HCT116 (cell line): ENCODE data around the gene FBXO5. TPM values are rescaled to one million over a fixed set of nuclear protein-coding genes. Genes with fewer than 3 reads are reported as not detected.
A peak's percentile ranks its signal among the peaks of the same experiment; 100 is the strongest.

Experiments
- ATAC-seq: fragments of 200-7000 bp; cut with Tn5 transposase; 2 replicates; pipeline ENCODE4 v1.9.1; 2020; ENCODE audit warnings: mild to moderate bottlenecking, moderate library complexity
- BruUV-seq: library from RNA; stranded (reverse); fragments of 400-500 nt; replicated peaks from 2 replicates; lab custom pipeline; 2021; lab: Mats Ljungman, UMichigan
- CTCF ChIA-PET: fragments of 300-600 bp; sonication (Branson Sonifier 250); formaldehyde crosslinking; loops from one replicate; lab custom pipeline; 2021; ENCODE audit warnings: antibody characterized with exemption; lab: Charles Lee
- POLR2A ChIA-PET: fragments of 300-600, 350-600 bp; sonication (Branson Sonifier 250); formaldehyde crosslinking; loops from one replicate; lab custom pipeline; 2021; ENCODE audit warnings: antibody characterized with exemption; lab: Charles Lee
- RAD21 ChIA-PET, 2 experiments: fragments of 300-600 bp; sonication (Branson Sonifier 250); formaldehyde crosslinking; loops; one replicate each; lab custom pipeline; 2023; ENCODE audit warnings: low total read pairs in 2 of 2; ENCODE audit not compliant: uncharacterized antibody in 2 of 2, unreplicated experiment in 2 of 2, low non-redundant PET in 1 of 2; lab: Charles Lee
- DNase-seq: peaks from one replicate; pipeline ENCODE4 v3.0.0-alpha.2; 2010; ENCODE audit warnings: low read depth, low spot score
- H2AFZ ChIP-seq: fragments of 200-600 bp; shearing (Covaris generic), sonication (generic); 2 replicates; pipeline ENCODE4 v1.6.1; 2017; ENCODE audit warnings: low read depth, mixed run types, mixed read lengths, antibody characterized with exemption, low read length; ENCODE audit not compliant: poor library complexity, severe bottlenecking
- H3K27ac ChIP-seq: 2 replicates; pipeline ENCODE4 v1.5.1; 2012; ENCODE audit warnings: low read depth, low read length
- H3K27me3 ChIP-seq: fragments of 200-600 bp; sonication (generic); 2 replicates; pipeline ENCODE4 v1.6.1; 2016; ENCODE audit warnings: mixed run types, low read length, mixed read lengths; ENCODE audit not compliant: insufficient read depth
- H3K36me3 ChIP-seq, 2 experiments: fragments of 200-500 bp in 1 of 2; fragments of 200-600 bp in 1 of 2; sonication (Bioruptor generic) in 1 of 2; sonication (generic) in 1 of 2; 2 replicates each; pipeline versions ENCODE4 v1.5.1 to v1.6.1; 2014 to 2016; ENCODE audit warnings: low read length in 2 of 2, inconsistent platforms in 1 of 2, mixed read lengths in 1 of 2, mixed run types in 1 of 2; ENCODE audit not compliant: insufficient read depth in 2 of 2, control insufficient read depth in 1 of 2
- H3K4me1 ChIP-seq, 2 experiments: fragments of 200-600 bp in 1 of 2; sonication (generic) in 1 of 2; 2 replicates each; pipeline versions ENCODE4 v1.5.1 to v1.6.1; 2012 to 2017; ENCODE audit warnings: low read length in 2 of 2, inconsistent platforms in 1 of 2, mild to moderate bottlenecking in 1 of 2, mixed read lengths in 1 of 2, mixed run types in 1 of 2, moderate library complexity in 1 of 2; ENCODE audit not compliant: insufficient read depth in 2 of 2, control insufficient read depth in 1 of 2
- H3K4me2 ChIP-seq: fragments of 200-600 bp; sonication (generic); 2 replicates; pipeline ENCODE4 v1.6.1; 2017; ENCODE audit warnings: mixed run types, low read length, mixed read lengths
- H3K4me3 ChIP-seq, 2 experiments: fragments of 200-600 bp in 1 of 2; sonication (generic) in 1 of 2; replicated peaks in 1 of 2; 2 replicates each; pipeline ENCODE4 v1.5.1; 2011 to 2016; ENCODE audit warnings: low read length in 2 of 2, control low read depth in 1 of 2, low read depth in 1 of 2, mild to moderate bottlenecking in 1 of 2, mixed read lengths in 1 of 2, mixed run types in 1 of 2
- H3K79me2 ChIP-seq: fragments of 200-600 bp; sonication (generic); 2 replicates; pipeline ENCODE4 v1.6.1; 2017; ENCODE audit warnings: mild to moderate bottlenecking, mixed run types, low read length, moderate library complexity, mixed read lengths; ENCODE audit not compliant: insufficient read depth
- H3K9ac ChIP-seq: fragments of 200-600 bp; sonication (generic); 2 replicates; pipeline ENCODE4 v1.6.1; 2016; ENCODE audit warnings: low read length, mixed read lengths
- H3K9me2 ChIP-seq: fragments of 200-600 bp; sonication (generic), shearing (Covaris generic); 2 replicates; pipeline ENCODE4 v1.6.1; 2017; ENCODE audit warnings: mixed run types, mild to moderate bottlenecking, moderate library complexity; ENCODE audit not compliant: insufficient read depth
- H3K9me3 ChIP-seq, 2 experiments: fragments of 200-500 bp in 1 of 2; fragments of 200-600 bp in 1 of 2; sonication (Bioruptor generic) in 1 of 2; sonication (generic) in 1 of 2; 2 replicates each; pipeline ENCODE4 v1.6.1; 2014 to 2017; ENCODE audit warnings: low read length in 2 of 2, mixed read lengths in 2 of 2, inconsistent platforms in 1 of 2, low read depth in 1 of 2, mild to moderate bottlenecking in 1 of 2, mixed run types in 1 of 2, moderate library complexity in 1 of 2; ENCODE audit not compliant: control insufficient read depth in 1 of 2, insufficient read depth in 1 of 2
- H4K20me1 ChIP-seq: fragments of 200-600 bp; sonication (generic), shearing (Covaris generic); 2 replicates; pipeline ENCODE4 v1.6.1; 2017; ENCODE audit warnings: mixed run types, mild to moderate bottlenecking, moderate library complexity; ENCODE audit not compliant: insufficient read depth
- ATF3 ChIP-seq: IDR thresholded peaks from 2 replicates; pipeline ENCODE4 v1.6.1; 2012
- CBX3 ChIP-seq: IDR thresholded peaks from 2 replicates; pipeline ENCODE4 v1.6.1; 2012; ENCODE audit warnings: low read depth
- POLR2AphosphoS5 ChIP-seq: IDR thresholded peaks from 2 replicates; pipeline ENCODE4 v1.6.1; 2011; ENCODE audit warnings: mild to moderate bottlenecking, low read depth, low read length, moderate library complexity
- TCF7L2 ChIP-seq: IDR thresholded peaks from 2 replicates; pipeline ENCODE4 v1.7.0; 2011; ENCODE audit warnings: borderline replicate concordance, inconsistent platforms; ENCODE audit not compliant: insufficient read depth, insufficient read length; ENCODE audit errors: extremely low read depth
- ZNF274 ChIP-seq: fragments of 200-500 bp; sonication (Bioruptor generic); IDR thresholded peaks from 2 replicates; pipeline ENCODE4 v1.6.1; 2014; ENCODE audit warnings: mild to moderate bottlenecking, low read depth, low read length, inconsistent platforms
- intact Hi-C: fragments of 100-400 bp; cut with micrococcal nuclease; formaldehyde crosslinking; loops from 2 replicates; pipeline ENCODE4 v1.10.0; 2022
- total RNA-seq: library from RNA; stranded (reverse); gene quantifications from one replicate; pipeline ENCODE4 v1.2.1, GENCODE V29; 2021; ENCODE audit not compliant: unreplicated experiment
- TF ChIP-seq, protein P1 (sequence below): IDR thresholded peaks from 2 replicates; pipeline ENCODE4 v1.6.1; 2012; ENCODE audit warnings: low read depth
- TF ChIP-seq, protein P2 (sequence below), 3 experiments: fragments of 200-600 bp in 1 of 3; sonication (generic) in 1 of 3; IDR thresholded peaks in 2 of 3; conservative IDR thresholded peaks in 1 of 3; 2 replicates each; pipeline ENCODE4 v1.5.1; 2012 to 2017; ENCODE audit warnings: low read depth in 2 of 3, low read length in 2 of 3, antibody characterized with exemption in 1 of 3, borderline replicate concordance in 1 of 3, control low read depth in 1 of 3, mild to moderate bottlenecking in 1 of 3, mixed read lengths in 1 of 3, mixed run types in 1 of 3, moderate library complexity in 1 of 3; ENCODE audit not compliant: insufficient read depth in 1 of 3

Gene FBXO5
- total RNA-seq, 1 experiment from 2014 or later: 38.9 TPM

DNA sequence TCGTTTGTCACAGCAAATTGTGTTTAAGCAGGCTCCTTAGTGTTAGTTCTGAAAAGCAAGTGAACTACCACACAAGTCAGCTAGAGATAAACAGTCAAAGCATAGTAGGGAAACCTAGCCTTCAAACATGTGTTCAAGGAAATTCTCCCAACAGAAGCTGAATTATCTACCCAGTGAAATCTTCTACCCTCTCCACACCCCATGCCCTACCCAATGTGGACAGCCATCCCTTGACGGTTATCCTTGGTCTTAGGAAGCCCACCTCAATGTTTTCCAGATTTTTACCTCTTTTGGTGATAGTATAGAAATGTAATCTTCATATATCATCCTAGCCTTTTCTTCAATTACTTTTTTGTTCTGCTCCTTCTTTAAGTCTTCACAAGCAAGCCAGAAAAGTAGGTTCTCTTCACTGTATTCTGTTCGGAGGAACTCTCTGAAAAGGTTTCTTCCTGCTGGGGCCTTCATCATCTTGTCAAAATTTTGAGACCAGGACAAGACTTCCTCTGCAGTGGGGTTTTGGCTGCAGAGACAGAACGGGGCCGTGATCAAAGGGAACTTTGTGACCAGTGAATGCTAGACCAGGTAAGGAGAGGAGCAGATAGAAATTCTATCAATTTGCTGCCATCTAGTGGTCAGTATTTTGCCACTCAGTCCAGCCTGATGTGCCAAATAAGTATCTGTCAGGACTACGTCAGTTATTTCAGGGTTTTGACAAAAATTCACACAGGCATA is 41.3 kb upstream of the FBXO5 start (continued):
- TF ChIP-seq, protein P1, sequence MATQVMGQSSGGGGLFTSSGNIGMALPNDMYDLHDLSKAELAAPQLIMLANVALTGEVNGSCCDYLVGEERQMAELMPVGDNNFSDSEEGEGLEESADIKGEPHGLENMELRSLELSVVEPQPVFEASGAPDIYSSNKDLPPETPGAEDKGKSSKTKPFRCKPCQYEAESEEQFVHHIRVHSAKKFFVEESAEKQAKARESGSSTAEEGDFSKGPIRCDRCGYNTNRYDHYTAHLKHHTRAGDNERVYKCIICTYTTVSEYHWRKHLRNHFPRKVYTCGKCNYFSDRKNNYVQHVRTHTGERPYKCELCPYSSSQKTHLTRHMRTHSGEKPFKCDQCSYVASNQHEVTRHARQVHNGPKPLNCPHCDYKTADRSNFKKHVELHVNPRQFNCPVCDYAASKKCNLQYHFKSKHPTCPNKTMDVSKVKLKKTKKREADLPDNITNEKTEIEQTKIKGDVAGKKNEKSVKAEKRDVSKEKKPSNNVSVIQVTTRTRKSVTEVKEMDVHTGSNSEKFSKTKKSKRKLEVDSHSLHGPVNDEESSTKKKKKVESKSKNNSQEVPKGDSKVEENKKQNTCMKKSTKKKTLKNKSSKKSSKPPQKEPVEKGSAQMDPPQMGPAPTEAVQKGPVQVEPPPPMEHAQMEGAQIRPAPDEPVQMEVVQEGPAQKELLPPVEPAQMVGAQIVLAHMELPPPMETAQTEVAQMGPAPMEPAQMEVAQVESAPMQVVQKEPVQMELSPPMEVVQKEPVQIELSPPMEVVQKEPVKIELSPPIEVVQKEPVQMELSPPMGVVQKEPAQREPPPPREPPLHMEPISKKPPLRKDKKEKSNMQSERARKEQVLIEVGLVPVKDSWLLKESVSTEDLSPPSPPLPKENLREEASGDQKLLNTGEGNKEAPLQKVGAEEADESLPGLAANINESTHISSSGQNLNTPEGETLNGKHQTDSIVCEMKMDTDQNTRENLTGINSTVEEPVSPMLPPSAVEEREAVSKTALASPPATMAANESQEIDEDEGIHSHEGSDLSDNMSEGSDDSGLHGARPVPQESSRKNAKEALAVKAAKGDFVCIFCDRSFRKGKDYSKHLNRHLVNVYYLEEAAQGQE: no peak
- TF ChIP-seq ATF3 (no peak), POLR2AphosphoS5 (no peak), CBX3 (peak; percentile 21; the same call in 1 of the 2 replicates)

GRCh38 chr6:153018355-153018754 is 35.5 kb upstream of the FBXO5 start:
- ChIA-PET POLR2A (no interaction called here), CTCF (no interaction called here)
- intact Hi-C loops: no loop called here
- Histone ChIP-seq H3K9me2 (no peaks in the 10 kb centered on the region), H3K4me1 (no peaks in the 10 kb centered on the region), H3K27ac (no peak overlapping the region), H2AFZ (no peak overlapping the region), H3K4me3 (no peak overlapping the region), H3K36me3 (no peaks in the 10 kb centered on the region), H3K79me2 (no peaks in the 10 kb centered on the region)
- no TSS peak for BruUV-seq
- no peak for ATAC-seq
- TF ChIP-seq, protein P2, sequence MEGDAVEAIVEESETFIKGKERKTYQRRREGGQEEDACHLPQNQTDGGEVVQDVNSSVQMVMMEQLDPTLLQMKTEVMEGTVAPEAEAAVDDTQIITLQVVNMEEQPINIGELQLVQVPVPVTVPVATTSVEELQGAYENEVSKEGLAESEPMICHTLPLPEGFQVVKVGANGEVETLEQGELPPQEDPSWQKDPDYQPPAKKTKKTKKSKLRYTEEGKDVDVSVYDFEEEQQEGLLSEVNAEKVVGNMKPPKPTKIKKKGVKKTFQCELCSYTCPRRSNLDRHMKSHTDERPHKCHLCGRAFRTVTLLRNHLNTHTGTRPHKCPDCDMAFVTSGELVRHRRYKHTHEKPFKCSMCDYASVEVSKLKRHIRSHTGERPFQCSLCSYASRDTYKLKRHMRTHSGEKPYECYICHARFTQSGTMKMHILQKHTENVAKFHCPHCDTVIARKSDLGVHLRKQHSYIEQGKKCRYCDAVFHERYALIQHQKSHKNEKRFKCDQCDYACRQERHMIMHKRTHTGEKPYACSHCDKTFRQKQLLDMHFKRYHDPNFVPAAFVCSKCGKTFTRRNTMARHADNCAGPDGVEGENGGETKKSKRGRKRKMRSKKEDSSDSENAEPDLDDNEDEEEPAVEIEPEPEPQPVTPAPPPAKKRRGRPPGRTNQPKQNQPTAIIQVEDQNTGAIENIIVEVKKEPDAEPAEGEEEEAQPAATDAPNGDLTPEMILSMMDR (IDR thresholded peaks at IDR 0.05 in 2 of 3, conservative IDR thresholded peaks at IDR 0.05 in 1 of 3; ENCODE audit: borderline replicate concordance in 1 of 3, insufficient read depth in 1 of 3, low read depth in 2 of 3, low read length in 2 of 3): no peak
- TF ChIP-seq ATF3 (no peak), ZNF274 (no peak), TCF7L2 (no peak)
- TF ChIP-seq, all 23 proteins: peak for 0
- Histone ChIP-seq H3K9me3 (no peaks in the 10 kb centered on the region), H4K20me1 (no peaks in the 10 kb centered on the region), H3K9ac (no peak overlapping the region), H3K4me2 (no peak overlapping the region), H3K27me3 (no peaks in the 10 kb centered on the region)
- DNase-seq: no peak
- RAD21 ChIA-PET: no interaction called here
